Mesenchymal stem cell (in vitro differentiated cells and primary cell): ENCODE results near the gene MISP.

ENCODE experiments used
- DNase-seq: peaks from one replicate; pipeline ENCODE4 v3.0.0-alpha.2; 2013
- H2AFZ ChIP-seq: one replicate; pipeline ENCODE4 v1.6.1; 2013; ENCODE audit warnings: low read depth, mild to moderate bottlenecking, control low read depth, inconsistent platforms, low read length, moderate library complexity
- H2AK5ac ChIP-seq: 2 replicates; pipeline ENCODE4 v1.6.1; 2013; ENCODE audit warnings: low read length, moderate library complexity, mild to moderate bottlenecking, inconsistent platforms; ENCODE audit not compliant: severe bottlenecking
- H2BK120ac ChIP-seq: one replicate; pipeline ENCODE4 v1.6.1; 2013; ENCODE audit warnings: low read depth, mild to moderate bottlenecking, inconsistent platforms, low read length, moderate library complexity
- H2BK12ac ChIP-seq, 2 experiments: one replicate each; pipeline ENCODE4 v1.6.1; 2013; ENCODE audit warnings: inconsistent platforms in 2 of 2, low read length in 2 of 2, mild to moderate bottlenecking in 2 of 2, moderate library complexity in 2 of 2, control low read depth in 1 of 2
- H2BK15ac ChIP-seq: one replicate; pipeline ENCODE4 v1.6.1; 2013; ENCODE audit warnings: mild to moderate bottlenecking, low read depth, inconsistent platforms; ENCODE audit not compliant: poor library complexity, severe bottlenecking
- H2BK5ac ChIP-seq: 2 replicates; pipeline ENCODE4 v1.6.1; 2013; ENCODE audit warnings: low read depth, mild to moderate bottlenecking, low read length, control low read depth, inconsistent platforms; ENCODE audit not compliant: poor library complexity, severe bottlenecking
- H3K14ac ChIP-seq, 2 experiments: one replicate each; pipeline ENCODE4 v1.6.1; 2013; ENCODE audit warnings: inconsistent platforms in 2 of 2, low read length in 2 of 2, control low read depth in 1 of 2, mild to moderate bottlenecking in 1 of 2, moderate library complexity in 1 of 2
- H3K18ac ChIP-seq, 2 experiments: one replicate each; pipeline ENCODE4 v1.6.1; 2013; ENCODE audit warnings: inconsistent platforms in 2 of 2, low read length in 2 of 2, control low read depth in 1 of 2, low read depth in 1 of 2, mild to moderate bottlenecking in 1 of 2
- H3K23ac ChIP-seq, 2 experiments: one replicate each; pipeline ENCODE4 v1.6.1; 2013; ENCODE audit warnings: inconsistent platforms in 2 of 2, low read length in 2 of 2, mild to moderate bottlenecking in 2 of 2, moderate library complexity in 2 of 2, control low read depth in 1 of 2
- H3K27ac ChIP-seq: 2 replicates; pipeline ENCODE4 v1.5.1; 2013; ENCODE audit warnings: mild to moderate bottlenecking, moderate library complexity, low read length, control low read depth, inconsistent platforms; ENCODE audit not compliant: poor library complexity, severe bottlenecking
- H3K27me3 ChIP-seq, 2 experiments: 2 replicates each; pipeline versions ENCODE4 v1.6.1 to v1.7.0; 2013; ENCODE audit warnings: low read length in 2 of 2, mild to moderate bottlenecking in 2 of 2, moderate library complexity in 2 of 2, control low read depth in 1 of 2, inconsistent platforms in 1 of 2; ENCODE audit not compliant: control insufficient read depth in 1 of 2, insufficient read depth in 1 of 2
- H3K36me3 ChIP-seq, 2 experiments: 2 replicates each; pipeline versions ENCODE4 v1.6.1 to v1.7.0; 2013; ENCODE audit warnings: low read length in 2 of 2, control low read depth in 1 of 2, inconsistent platforms in 1 of 2, low read depth in 1 of 2, mild to moderate bottlenecking in 1 of 2; ENCODE audit not compliant: insufficient read depth in 2 of 2, control insufficient read depth in 1 of 2
- H3K4ac ChIP-seq, 2 experiments: one replicate each; pipeline ENCODE4 v1.6.1; 2013; ENCODE audit warnings: inconsistent platforms in 2 of 2, low read length in 2 of 2, mild to moderate bottlenecking in 2 of 2, moderate library complexity in 2 of 2, control low read depth in 1 of 2, low read depth in 1 of 2
- H3K4me1 ChIP-seq: 2 replicates; pipeline ENCODE4 v1.6.1; 2013; ENCODE audit warnings: low read depth, low read length, control low read depth; ENCODE audit not compliant: control insufficient read depth, insufficient read depth
- H3K4me2 ChIP-seq: 2 replicates; pipeline ENCODE4 v1.6.1; 2013; ENCODE audit warnings: low read length, mild to moderate bottlenecking, inconsistent platforms; ENCODE audit not compliant: poor library complexity, severe bottlenecking
- H3K4me3 ChIP-seq, 2 experiments: 2 replicates each; pipeline versions ENCODE4 v1.5.1 to v1.7.0; 2013; ENCODE audit warnings: low read length in 2 of 2, mild to moderate bottlenecking in 2 of 2, control low read depth in 1 of 2, low read depth in 1 of 2; ENCODE audit not compliant: insufficient read depth in 1 of 2
- H3K79me1 ChIP-seq: replicated peaks from 2 replicates; pipeline ENCODE4 v1.6.1; 2013; ENCODE audit warnings: mild to moderate bottlenecking, control low read depth, low read length, inconsistent platforms; ENCODE audit not compliant: poor library complexity, severe bottlenecking
- H3K9ac ChIP-seq: 2 replicates; pipeline ENCODE4 v1.7.0; 2013; ENCODE audit warnings: mild to moderate bottlenecking, low read length, moderate library complexity
- H3K9me3 ChIP-seq: 2 replicates; pipeline ENCODE4 v1.7.0; 2013; ENCODE audit warnings: mild to moderate bottlenecking, low read length; ENCODE audit not compliant: control insufficient read depth
- H4K8ac ChIP-seq: one replicate; pipeline ENCODE4 v1.6.1; 2013; ENCODE audit warnings: inconsistent platforms, mild to moderate bottlenecking, low read length, moderate library complexity
- H4K91ac ChIP-seq: one replicate; pipeline ENCODE4 v1.6.1; 2013; ENCODE audit warnings: mild to moderate bottlenecking, low read length, inconsistent platforms
- WGBS: methylation state at CpG from one replicate; pipeline ENCODE4 v1.1.7; 2013; ENCODE audit warnings: mixed read lengths; 5-methylcytosine and 5-hydroxymethylcytosine counted together

Gene MISP

DNA sequence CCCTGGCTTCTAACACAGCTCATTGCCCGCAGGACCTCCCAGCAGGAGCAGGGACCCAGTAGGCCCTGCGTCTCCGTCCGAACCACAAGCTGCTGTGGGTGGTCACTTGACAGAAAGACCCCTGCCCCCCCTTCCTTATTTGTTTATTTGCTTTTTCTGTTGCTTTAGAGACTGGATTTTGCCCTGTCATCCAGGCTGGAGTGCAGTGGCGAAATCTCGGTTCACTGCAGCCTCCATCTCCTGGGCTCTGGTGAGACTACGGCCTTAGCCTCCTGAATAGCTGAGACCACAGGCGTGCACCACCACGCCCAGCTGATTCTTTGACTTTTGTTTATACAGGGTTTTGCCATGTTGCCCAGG, 38.8 kb downstream of the MISP start:
- Histone ChIP-seq H3K4me3 (no peak overlapping the region), H3K27ac (peak overlapping the region; percentile 82), H2BK120ac (peak overlapping the region; percentile 56), H2BK5ac (no peak overlapping the region), H2AK5ac (peak overlapping the region; percentile 51), H4K8ac (peak overlapping the region; percentile 99), H2BK12ac (peak overlapping the region; percentile 89 to 92), H3K14ac (peak overlapping the region in 1 of 2 experiments; percentile 49), H3K4me2 (peak overlapping the region; percentile 36), H3K23ac (no peak overlapping the region), H3K9me3 (no peaks in the 10 kb centered on the region), H3K18ac (peak overlapping the region; percentile 94 to 96), H3K36me3 (no peaks in the 10 kb centered on the region), H4K91ac (peak overlapping the region; percentile 96), H2BK15ac (peak overlapping the region; percentile 86), H3K27me3 (no peaks in the 10 kb centered on the region), H3K9ac (peak overlapping the region; percentile 73), H3K79me1 (peaks cover 3% of the 10 kb centered on the region), H3K4ac (peak overlapping the region; percentile 84 to 93), H3K4me1 (peaks cover 24% of the 10 kb centered on the region), H2AFZ (peak overlapping the region; percentile 76)
- DNase-seq, result peak; percentile 87
- WGBS, result 43% methylated on average over 9 of the region's 9 CpGs

DNA sequence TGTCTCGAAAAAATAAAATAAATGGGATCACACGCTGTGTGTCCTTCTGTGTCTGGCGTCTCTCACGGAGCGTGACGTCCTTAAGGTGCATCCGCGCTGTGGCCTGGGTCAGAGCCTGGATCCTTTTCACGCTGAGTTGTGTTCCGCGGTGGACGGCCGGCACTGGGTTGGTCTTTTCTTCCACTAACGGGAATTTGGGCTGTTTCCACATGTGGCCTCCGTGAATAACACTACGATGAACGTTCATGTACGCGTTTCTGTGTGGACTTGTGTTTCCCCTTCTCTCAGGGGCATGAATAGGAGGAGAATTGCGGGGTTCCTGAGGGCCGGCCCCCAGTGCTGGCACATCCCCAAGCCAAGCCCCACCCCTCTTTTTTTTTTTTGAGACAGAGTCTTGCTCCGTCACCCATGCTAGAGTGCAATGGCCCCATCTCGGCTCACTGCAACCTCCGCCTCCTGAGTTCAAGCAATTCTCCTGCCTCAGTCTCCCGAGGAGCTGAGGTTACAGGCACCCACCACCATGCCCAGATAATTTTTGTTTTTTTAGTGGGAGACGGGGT, 40.2 kb downstream of the MISP start:
- Histone ChIP-seq H3K4me2 (no peak overlapping the region), H3K23ac (no peak overlapping the region), H2AK5ac (no peak overlapping the region), H2BK15ac (no peak overlapping the region), H2BK120ac (peak overlapping the region; percentile 40), H3K9ac (no peak overlapping the region), H4K8ac (no peak overlapping the region), H3K4me3 (no peak overlapping the region), H3K36me3 (no peaks in the 10 kb centered on the region), H3K18ac (no peak overlapping the region), H3K27ac (no peak overlapping the region), H2BK5ac (no peak overlapping the region), H3K27me3 (no peaks in the 10 kb centered on the region), H2BK12ac (peak overlapping the region in 1 of 2 experiments; percentile 29), H4K91ac (peak overlapping the region; percentile 5), H3K79me1 (peaks cover 2% of the 10 kb centered on the region), H2AFZ (no peak overlapping the region), H3K4me1 (peaks cover 25% of the 10 kb centered on the region), H3K4ac (no peak overlapping the region), H3K14ac (no peak overlapping the region), H3K9me3 (no peaks in the 10 kb centered on the region)
- WGBS, result 94% methylated on average over 26 of the region's 26 CpGs
- no peak for DNase-seq

DNA sequence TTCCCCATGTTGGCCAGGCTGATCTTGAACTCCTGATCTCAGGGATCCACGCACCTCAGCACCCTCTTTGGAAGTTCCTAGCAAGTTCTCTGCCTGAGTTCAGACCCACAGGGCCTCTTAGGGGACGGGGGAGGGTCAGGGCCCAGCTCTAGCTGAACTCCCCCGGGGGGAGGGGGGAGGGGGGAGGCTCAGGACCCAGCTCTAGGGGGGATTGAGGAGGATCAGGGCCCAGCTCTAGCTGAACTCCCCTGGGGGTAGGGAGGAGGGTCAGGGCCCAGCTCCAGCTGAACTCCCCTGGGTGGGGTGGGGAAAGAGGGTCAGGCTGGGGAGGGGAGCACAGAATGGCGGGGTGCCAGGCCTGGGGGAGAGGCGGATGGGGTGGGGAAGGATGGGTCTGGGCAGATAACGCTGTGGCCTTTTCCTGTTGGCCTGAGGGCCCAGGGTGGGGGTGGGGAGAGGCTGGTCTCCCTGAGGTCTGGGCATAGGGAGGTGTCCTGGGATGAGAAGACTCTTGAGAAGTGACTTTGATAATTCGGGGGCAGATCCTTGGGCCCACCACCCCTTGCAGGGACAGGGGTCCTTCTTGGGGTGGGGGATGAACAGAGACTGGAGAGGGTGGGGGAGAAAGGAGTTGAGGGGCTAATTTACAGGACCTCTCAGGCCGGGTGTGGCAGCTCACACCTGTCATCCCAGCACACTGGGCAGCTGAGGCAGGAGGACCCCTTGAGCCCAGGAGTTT, 40.8 kb downstream of the MISP start:
- no peak overlapping the region for H3K14ac ChIP-seq
- peak overlapping the region in 1 of 2 experiments; percentile 42 for H3K18ac ChIP-seq
- H3K4me1 ChIP-seq, result peaks cover 29% of the 10 kb centered on the region
- H3K79me1 ChIP-seq, result peaks cover 2% of the 10 kb centered on the region
- WGBS, result 81% methylated on average over 8 of the region's 8 CpGs
- H3K4me2 ChIP-seq, result no peak overlapping the region
- no peak overlapping the region for H3K9ac ChIP-seq
- no peak for DNase-seq
- no peaks in the 10 kb centered on the region for H3K27me3 ChIP-seq
- H2BK5ac ChIP-seq, result no peak overlapping the region
- peak overlapping the region in 1 of 2 experiments; percentile 22 for H3K4ac ChIP-seq
- H2AK5ac ChIP-seq, result no peak overlapping the region
- H4K8ac ChIP-seq, result no peak overlapping the region
- H2BK12ac ChIP-seq, result peak overlapping the region in 1 of 2 experiments; percentile 40
- no peak overlapping the region for H2AFZ ChIP-seq
- no peak overlapping the region for H3K4me3 ChIP-seq
- H4K91ac ChIP-seq, result peak overlapping the region; percentile 43
- peak overlapping the region; percentile 56 for H2BK120ac ChIP-seq
- peak overlapping the region; percentile 34 for H2BK15ac ChIP-seq
- no peaks in the 10 kb centered on the region for H3K9me3 ChIP-seq
- H3K36me3 ChIP-seq, result no peaks in the 10 kb centered on the region
- no peak overlapping the region for H3K23ac ChIP-seq
- H3K27ac ChIP-seq, result no peak overlapping the region

DNA sequence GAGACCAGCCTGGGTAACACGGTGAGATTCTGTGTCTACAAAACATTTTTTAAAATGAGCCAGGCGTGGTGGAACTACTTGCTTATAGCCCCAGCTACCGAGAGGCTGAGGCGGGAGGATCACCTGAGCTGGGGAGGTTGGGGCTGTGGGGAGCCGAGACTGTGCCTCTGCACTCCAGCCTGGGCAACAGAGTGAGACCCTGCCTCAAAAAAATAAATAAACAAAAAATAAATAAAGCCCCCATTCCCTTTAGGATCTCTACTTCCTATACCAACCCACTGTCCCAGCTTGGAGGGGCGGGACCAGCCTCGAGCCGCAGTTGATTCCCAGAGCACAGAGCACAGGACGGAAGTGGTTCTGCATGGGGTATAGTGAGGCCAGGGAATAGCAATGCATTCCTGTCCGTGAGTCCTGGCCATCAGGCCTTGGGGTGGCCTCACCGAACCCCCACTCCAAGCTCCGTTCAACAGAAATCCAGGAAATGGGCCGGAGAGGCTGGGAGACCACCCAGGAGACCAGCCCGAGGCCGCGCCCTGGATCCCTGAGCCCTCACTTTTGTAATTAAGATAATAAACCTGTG, 41.5 kb downstream of the MISP start:
- H2BK15ac ChIP-seq, result no peak overlapping the region
- DNase-seq, result no peak
- no peak overlapping the region for H2BK5ac ChIP-seq
- no peak overlapping the region for H3K4me3 ChIP-seq
- H3K27ac ChIP-seq, result no peak overlapping the region
- H3K18ac ChIP-seq, result peak overlapping the region in 1 of 2 experiments; percentile 16
- no peaks in the 10 kb centered on the region for H3K9me3 ChIP-seq
- no peak overlapping the region for H3K23ac ChIP-seq
- H2BK120ac ChIP-seq, result peak overlapping the region; percentile 56
- no peaks in the 10 kb centered on the region for H3K27me3 ChIP-seq
- peaks cover 29% of the 10 kb centered on the region for H3K4me1 ChIP-seq
- no peak overlapping the region for H4K8ac ChIP-seq
- whole genome bisulfite sequencing, result 78% methylated on average over 16 of the region's 16 CpGs
- H3K9ac ChIP-seq, result no peak overlapping the region
- H3K14ac ChIP-seq, result no peak overlapping the region
- peaks cover 2% of the 10 kb centered on the region for H3K79me1 ChIP-seq
- H2AK5ac ChIP-seq, result no peak overlapping the region
- no peak overlapping the region for H4K91ac ChIP-seq
- H3K4me2 ChIP-seq, result no peak overlapping the region
- no peak overlapping the region for H2AFZ ChIP-seq
- peak overlapping the region; percentile 10 to 40 for H2BK12ac ChIP-seq
- no peaks in the 10 kb centered on the region for H3K36me3 ChIP-seq
- peak overlapping the region in 1 of 2 experiments; percentile 26 for H3K4ac ChIP-seq
